ENCODE data around the gene ANKRD22.

DNA sequence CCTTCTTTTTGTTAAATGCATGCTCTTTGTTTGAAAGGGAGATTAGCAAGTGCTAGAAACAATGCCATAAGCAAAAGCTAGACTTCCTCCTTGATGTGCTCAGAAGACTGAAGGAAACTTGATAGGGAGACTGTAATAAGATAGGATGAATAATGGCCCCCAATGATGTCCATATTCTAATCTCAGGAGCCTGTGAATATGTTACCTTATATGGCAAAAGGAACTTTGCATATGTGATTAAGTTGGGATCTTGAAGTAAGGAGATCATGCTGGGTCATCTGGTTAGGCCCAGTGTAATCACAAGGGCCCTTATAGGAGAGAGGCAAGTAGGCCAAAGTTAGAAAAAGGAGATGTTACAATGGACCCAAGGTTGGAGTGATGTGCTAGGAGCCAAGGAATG is 62.7 kb downstream of the ANKRD22 start:
- no peak for TF ChIP-seq POLR2AphosphoS5 (IDR thresholded peaks at IDR 0.05; ENCODE audit: low read depth, low read length)
- TF ChIP-seq EZH2 (IDR thresholded peaks at IDR 0.05; ENCODE audit: low read depth, low read length, severe bottlenecking) = no peak
- no peak for TF ChIP-seq HDAC6 (IDR thresholded peaks at IDR 0.05; ENCODE audit: low read depth, low read length)
- TF ChIP-seq CHD2 (IDR thresholded peaks at IDR 0.05; ENCODE audit: low read length) = no peak
- TF ChIP-seq, protein P1, sequence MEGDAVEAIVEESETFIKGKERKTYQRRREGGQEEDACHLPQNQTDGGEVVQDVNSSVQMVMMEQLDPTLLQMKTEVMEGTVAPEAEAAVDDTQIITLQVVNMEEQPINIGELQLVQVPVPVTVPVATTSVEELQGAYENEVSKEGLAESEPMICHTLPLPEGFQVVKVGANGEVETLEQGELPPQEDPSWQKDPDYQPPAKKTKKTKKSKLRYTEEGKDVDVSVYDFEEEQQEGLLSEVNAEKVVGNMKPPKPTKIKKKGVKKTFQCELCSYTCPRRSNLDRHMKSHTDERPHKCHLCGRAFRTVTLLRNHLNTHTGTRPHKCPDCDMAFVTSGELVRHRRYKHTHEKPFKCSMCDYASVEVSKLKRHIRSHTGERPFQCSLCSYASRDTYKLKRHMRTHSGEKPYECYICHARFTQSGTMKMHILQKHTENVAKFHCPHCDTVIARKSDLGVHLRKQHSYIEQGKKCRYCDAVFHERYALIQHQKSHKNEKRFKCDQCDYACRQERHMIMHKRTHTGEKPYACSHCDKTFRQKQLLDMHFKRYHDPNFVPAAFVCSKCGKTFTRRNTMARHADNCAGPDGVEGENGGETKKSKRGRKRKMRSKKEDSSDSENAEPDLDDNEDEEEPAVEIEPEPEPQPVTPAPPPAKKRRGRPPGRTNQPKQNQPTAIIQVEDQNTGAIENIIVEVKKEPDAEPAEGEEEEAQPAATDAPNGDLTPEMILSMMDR (IDR thresholded peaks at IDR 0.05; ENCODE audit: control extremely low read depth in 1 of 3, insufficient read depth in 1 of 3, low read depth in 1 of 3, low read length in 3 of 3) = no peak
